Ovary (tissue), 9 donors: ENCODE data around the gene ARID5A. TPM values are rescaled to one million over a fixed set of nuclear protein-coding genes. Genes with fewer than 3 reads are reported as not detected.

Experiments used
- DNase-seq, 5 donors: peaks; one replicate each; pipeline ENCODE4 v3.0.0-alpha.2; 2019 to 2020
- H3K27ac ChIP-seq, 2 donors: fragments of 200-600 bp; one replicate each; pipeline versions ENCODE4 v1.5.1 to v1.8.0; 2019 to 2022
- H3K27me3 ChIP-seq: fragments of 200-600 bp; one replicate; pipeline ENCODE4 v1.8.0; 2022
- H3K36me3 ChIP-seq: fragments of 200-600 bp; sonication (generic); one replicate; pipeline ENCODE4 v1.5.1; 2019
- H3K4me1 ChIP-seq: one replicate; pipeline ENCODE4 v1.8.1; 2013; ENCODE audit warnings: mild to moderate bottlenecking, moderate library complexity; ENCODE audit not compliant: insufficient read depth
- H3K4me3 ChIP-seq: fragments of 200-600 bp; sonication (generic); one replicate; pipeline ENCODE4 v1.5.1; 2017
- H3K9me3 ChIP-seq, 2 donors: fragments of 200-600 bp in 1 of 2; sonication (generic) in 1 of 2; one replicate each; pipeline versions ENCODE4 v1.5.1 to v1.8.1; 2013 to 2019; ENCODE audit warnings: mild to moderate bottlenecking in 1 of 2, moderate library complexity in 1 of 2
- CTCF ChIP-seq, 3 donors: fragments of 450-650 bp in 2 of 3; fragments of 200-600 bp in 1 of 3; IDR thresholded peaks; one replicate each; pipeline versions ENCODE4 v1.5.1 to v1.8.0; 2016 to 2022; ENCODE audit warnings: antibody characterized with exemption in 3 of 3, mild to moderate bottlenecking in 1 of 3
- EP300 ChIP-seq: sonication (generic); formaldehyde crosslinking; IDR thresholded peaks from one replicate; pipeline ENCODE4 v1.6.1; 2017; ENCODE audit warnings: antibody characterized with exemption
- POLR2A ChIP-seq: fragments of 450-650 bp; IDR thresholded peaks from one replicate; pipeline ENCODE4 v1.6.1; 2017; ENCODE audit warnings: antibody characterized with exemption, mild to moderate bottlenecking, moderate library complexity
- WGBS, 3 donors: extraction: QIAGEN DNeasy Blood & Tissue Kit in 1 of 3; methylation state at CpG; one replicate each; pipeline versions ENCODE4 v1.1.5 to v1.1.7; 2013 to 2017; 5-methylcytosine and 5-hydroxymethylcytosine counted together
- intact Hi-C, 4 donors: fragments of 100-400 bp; cut with DNase I; formaldehyde crosslinking; loops; one replicate each; pipeline versions ENCODE4 v1.11.0 to v1.15.1; 2022 to 2023
- polyA plus RNA-seq, 2 donors: library from polyadenylated mRNA; stranded (reverse); fragments of 200-250 nt in 1 of 2; fragments of 350-450 nt in 1 of 2; fragmentation: Illumina TruSeq in 1 of 2; extraction: RNeasy Lipid Tissue Mini Kit (QIAGEN cat#74804) in 1 of 2; gene quantifications; one replicate each; pipeline ENCODE4 v1.2.3, GENCODE V29; 2013 to 2014
- total RNA-seq, 7 donors: library from RNA; depleted of rRNA in 2 of 7; stranded (reverse); fragments of >200 nt in 2 of 7; fragmentation: NEBNext Ultra II Directional in 3 of 7; extraction: Animal tissue kit (Norgen Biotek cat#: 25700) in 3 of 7; gene quantifications; one replicate each; pipeline versions ENCODE4 v1.1.0 to v1.2.4, GENCODE V29; 2016 to 2023
- donor health status: DM: no; HTN: no; CAD: no; lungs with moderate emphysema.
- donor health status: DM: no; HTN: no; CAD: no.
- donor health status: Bipolar disorder and iron deficiency.
- donor health status: DM: yes; HTN: yes; CAD: no.
- donor health status: DM: no; HTN: no; CAD: no.
- donor health status: DM: yes; HTN: yes; CAD: no.

ARID5A gene
- total and polyA plus RNA-seq, 9 donors, result 1.5 to 46.1 (median 17.1) TPM

GRCh38 chr2:96521219-96521618 lies 15.3 kb upstream of the ARID5A start:
- H3K4me1 ChIP-seq, result no peaks in the 10 kb centered on the region
- no peaks in the 10 kb centered on the region for H3K36me3 ChIP-seq
- no peak for DNase-seq
- H3K27ac ChIP-seq, result no peak overlapping the region
- WGBS, 3 donors, result 84 to 92% (median 86%) methylated on average over 2 of the region's 2 CpGs
- no peaks in the 10 kb centered on the region for H3K9me3 ChIP-seq
- no peak for TF ChIP-seq EP300
- TF ChIP-seq CTCF (IDR thresholded peaks at IDR 0.05), result no peak
- TF ChIP-seq POLR2A, result no peak
- no peak overlapping the region for H3K4me3 ChIP-seq
- intact Hi-C loops, result no loop called here
- H3K27me3 ChIP-seq, result no peaks in the 10 kb centered on the region

- DNase-seq, result peak in 1 of 5 donors; percentile 15
- no peaks in the 10 kb centered on the region for H3K9me3 ChIP-seq
- H3K36me3 ChIP-seq, result no peaks in the 10 kb centered on the region
- no peaks in the 10 kb centered on the region for H3K27me3 ChIP-seq
- H3K4me1 ChIP-seq, result no peaks in the 10 kb centered on the region
- H3K27ac ChIP-seq, result no peak overlapping the region
- WGBS, 3 donors, result 65 to 72% (median 67%) methylated on average over 9 of the region's 9 CpGs
- no peak for TF ChIP-seq EP300
- no peak for TF ChIP-seq POLR2A
- no peak for TF ChIP-seq CTCF (IDR thresholded peaks at IDR 0.05)
- intact Hi-C loops, result no loop called here
- no peak overlapping the region for H3K4me3 ChIP-seq
These were observed 14.0 kb upstream of the ARID5A start for GRCh38 chr2:96522304-96523203.

- Histone ChIP-seq H3K9me3 (no peaks in the 10 kb centered on the region), H3K4me3 (no peak overlapping the region), H3K27me3 (no peaks in the 10 kb centered on the region), H3K27ac (no peak overlapping the region), H3K36me3 (no peaks in the 10 kb centered on the region), H3K4me1 (peaks cover 6% of the 10 kb centered on the region)
- WGBS, 3 donors, result 9 to 16% (median 10%) methylated on average over 11 of the region's 11 CpGs
- TF ChIP-seq EP300 (no peak), POLR2A (no peak), CTCF (IDR thresholded peaks at IDR 0.05) (no peak)
- intact Hi-C loops, result no loop called here
- no peak for DNase-seq
These were observed 12.7 kb upstream of the ARID5A start for GRCh38 chr2:96523659-96524481.

- Histone ChIP-seq H3K9me3 (no peaks in the 10 kb centered on the region), H3K27ac (no peak overlapping the region), H3K4me3 (no peak overlapping the region), H3K36me3 (no peaks in the 10 kb centered on the region), H3K27me3 (no peaks in the 10 kb centered on the region), H3K4me1 (peaks cover 6% of the 10 kb centered on the region)
- WGBS, 3 donors, result 66 to 74% (median 70%) methylated on average over 15 of the region's 15 CpGs
- intact Hi-C loops, result no loop called here
- DNase-seq, result no peak
- no peak for TF ChIP-seq POLR2A
- no peak for TF ChIP-seq CTCF (IDR thresholded peaks at IDR 0.05)
- TF ChIP-seq EP300, result no peak
These were observed 11.9 kb upstream of the ARID5A start for GRCh38 chr2:96524482-96525210.
